Measurements from ENCODE around the gene RAB31. TPM values are rescaled to one million over a fixed set of nuclear protein-coding genes. Genes with fewer than 3 reads are reported as not detected.

Gene RAB31
- total and polyA plus RNA-seq, 10 donors = 12.3 to 112 (median 72.6) TPM

- peaks cover 0 to 42% (median 10%) of the 10 kb centered on the region in 6 donors for H3K4me1 ChIP-seq
- peaks cover 0 to 32% (median 0%) of the 10 kb centered on the region in 6 donors for H3K36me3 ChIP-seq
- TF ChIP-seq POLR2A (IDR thresholded peaks at IDR 0.05) (no peak), CTCF (IDR thresholded peaks at IDR 0.05 in 8 of 11, conservative IDR thresholded peaks at IDR 0.05 in 3 of 11) (no peak), POLR2AphosphoS5 (IDR thresholded peaks at IDR 0.05) (no peak)
- DNase-seq = no peak
- H3K27ac ChIP-seq = peak overlapping the region in 2 of 8 donors; percentile 2 to 97
- no peaks in the 10 kb centered on the region for H3K27me3 ChIP-seq (replicated peaks in 1 of 7)
- 88 to 97% (median 96%) methylated on average over 20 of the region's 20 CpGs for WGBS, 5 donors
- no peak overlapping the region for H3K4me3 ChIP-seq
- intact Hi-C loops (cut with DNase I; ENCODE audit: low total_unique reads) = no loop called here
- no peaks in the 10 kb centered on the region for H3K9me3 ChIP-seq
Measured at GRCh38 chr18:9832871-9833270, 124.8 kb downstream of the RAB31 start.

DNA sequence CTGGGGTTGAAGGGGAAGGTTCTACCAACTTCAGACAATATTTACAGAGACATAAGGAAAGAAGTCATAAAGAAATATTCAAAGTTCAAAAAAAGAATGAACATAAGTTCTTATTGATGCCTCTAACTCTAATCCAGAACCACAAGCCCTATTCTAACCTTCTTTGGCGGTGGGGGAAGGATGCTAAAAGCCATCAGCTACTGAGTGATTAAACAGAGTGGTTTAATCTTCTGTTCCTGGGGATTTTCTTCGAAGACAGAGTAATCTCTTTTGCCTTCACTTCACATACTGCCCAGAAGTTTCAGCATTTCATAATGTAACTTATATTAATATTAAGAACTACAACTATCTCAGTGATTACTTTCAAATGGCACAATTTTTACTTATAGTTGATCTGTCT is 126.5 kb downstream of the RAB31 start:
- DNase-seq = no peak
- no peaks in the 10 kb centered on the region for H3K27me3 ChIP-seq (replicated peaks in 1 of 7)
- H3K4me1 ChIP-seq = peaks cover 0 to 25% (median 5%) of the 10 kb centered on the region in 6 donors
- TF ChIP-seq CTCF (IDR thresholded peaks at IDR 0.05 in 8 of 11, conservative IDR thresholded peaks at IDR 0.05 in 3 of 11) (no peak), POLR2AphosphoS5 (IDR thresholded peaks at IDR 0.05) (no peak), POLR2A (IDR thresholded peaks at IDR 0.05) (no peak)
- H3K9me3 ChIP-seq = no peaks in the 10 kb centered on the region
- 79 to 88% (median 80%) methylated on average over 2 of the region's 2 CpGs for WGBS, 5 donors
- no peak overlapping the region for H3K4me3 ChIP-seq
- H3K27ac ChIP-seq = peak overlapping the region in 1 of 8 donors; percentile 97
- intact Hi-C loops (cut with DNase I; ENCODE audit: low total_unique reads) = no loop called here
- peaks cover 0 to 48% (median 0%) of the 10 kb centered on the region in 6 donors for H3K36me3 ChIP-seq

DNA sequence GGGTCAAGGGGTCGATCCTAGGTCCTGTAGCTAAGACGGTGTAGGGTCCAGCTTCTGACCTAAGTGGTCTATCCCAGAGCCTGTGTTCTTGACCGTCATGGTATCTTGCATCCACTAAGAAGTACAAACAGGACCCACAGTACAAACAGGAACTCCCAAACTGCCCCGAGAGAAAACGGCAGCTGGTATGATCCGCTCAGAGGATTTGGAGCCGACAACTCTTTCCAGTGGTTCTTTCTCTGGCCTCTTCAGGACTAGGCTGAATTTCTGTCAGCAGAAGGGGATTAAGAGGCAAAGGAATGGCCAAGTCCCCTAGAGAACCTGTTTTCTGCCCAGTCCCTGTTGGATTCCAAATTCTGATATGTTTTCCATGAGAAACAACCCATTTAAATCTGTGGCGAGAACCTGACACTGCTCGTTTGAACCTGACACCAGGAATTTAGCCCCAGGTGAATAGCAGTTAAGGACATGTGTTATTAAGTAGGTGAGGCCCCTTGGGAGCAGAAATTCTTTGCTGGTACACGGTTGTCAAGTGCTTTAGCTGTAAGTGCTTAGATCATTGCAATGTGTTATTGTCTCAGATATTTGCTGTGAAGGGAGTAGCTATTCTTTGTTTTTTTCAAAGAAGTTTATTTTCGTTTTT is 127.1 kb downstream of the RAB31 start:
- Histone ChIP-seq H3K4me1 (peaks cover 0 to 18% (median 5%) of the 10 kb centered on the region in 6 donors), H3K36me3 (peaks cover 0 to 55% (median 0%) of the 10 kb centered on the region in 6 donors), H3K27me3 (replicated peaks in 1 of 7) (no peaks in the 10 kb centered on the region), H3K27ac (no peak overlapping the region), H3K9me3 (no peaks in the 10 kb centered on the region), H3K4me3 (no peak overlapping the region)
- WGBS, 5 donors = 83 to 89% (median 85%) methylated on average over 11 of the region's 11 CpGs
- intact Hi-C loops (cut with DNase I; ENCODE audit: low total_unique reads) = no loop called here
- no peak for DNase-seq
- TF ChIP-seq POLR2AphosphoS5 (IDR thresholded peaks at IDR 0.05) = no peak
- TF ChIP-seq POLR2A (IDR thresholded peaks at IDR 0.05) = no peak
- TF ChIP-seq CTCF (IDR thresholded peaks at IDR 0.05 in 8 of 11, conservative IDR thresholded peaks at IDR 0.05 in 3 of 11) = no peak

- no peaks in the 10 kb centered on the region for H3K27me3 ChIP-seq (replicated peaks in 1 of 7)
- WGBS, 5 donors = 77 to 95% (median 83%) methylated on average over 10 of the region's 10 CpGs
- H3K27ac ChIP-seq = no peak overlapping the region
- peaks cover 0 to 16% (median 4%) of the 10 kb centered on the region in 6 donors for H3K4me1 ChIP-seq
- TF ChIP-seq POLR2AphosphoS5 (IDR thresholded peaks at IDR 0.05) (no peak), POLR2A (IDR thresholded peaks at IDR 0.05) (no peak)
- DNase-seq = no peak
- H3K36me3 ChIP-seq = peaks cover 0 to 60% (median 0%) of the 10 kb centered on the region in 6 donors
- intact Hi-C loops (cut with DNase I; ENCODE audit: low total_unique reads) = no loop called here
- H3K9me3 ChIP-seq = no peaks in the 10 kb centered on the region
- H3K4me3 ChIP-seq = no peak overlapping the region
Measured at GRCh38 chr18:9835825-9836224, 127.7 kb downstream of the RAB31 start.
